ENCODE results near the gene GSDMA.

Gene GSDMA

GRCh38 chr17:40015005-40015997, 52.5 kb downstream of the GSDMA start, which contains the start of gene CSF3:
Gene CSF3 (plus strand): TSS chr17:40015440. CDS start chr17:40015475, 35 bp downstream.
- Histone ChIP-seq H2AK5ac (ENCODE audit: low read length) (no peak within 1 kb of the TSS), H3K79me1 (ENCODE audit: low read length) (no peaks in the 10 kb centered on the region), H3K4me2 (ENCODE audit: low read length) (no peak within 1 kb of the TSS), H3K36me3 (ENCODE audit: control insufficient read depth in 1 of 2, insufficient read depth in 2 of 2, low read length in 2 of 2) (peaks cover 16 to 18% of the 10 kb centered on the region in 2 experiments), H3K23ac (ENCODE audit: low read length) (no peak within 1 kb of the TSS), H3K4ac (ENCODE audit: low read depth, low read length) (no peak within 1 kb of the TSS), H2BK12ac (ENCODE audit: low read length) (no peak within 1 kb of the TSS), H4K12ac (ENCODE audit: low read depth, low read length) (no peak within 1 kb of the TSS), H3K4me3 (ENCODE audit: low read depth, low read length) (no peak within 1 kb of the TSS), H3K4me1 (ENCODE audit: control insufficient read depth in 1 of 2, insufficient read depth in 2 of 2, low read length in 2 of 2) (no peaks in the 10 kb centered on the region), H3K9me3 (ENCODE audit: insufficient read depth, low read depth, low read length) (no peaks in the 10 kb centered on the region), H3K14ac (ENCODE audit: low read length) (no peak within 1 kb of the TSS), H4K91ac (ENCODE audit: low read depth, low read length) (no peak within 1 kb of the TSS), H4K8ac (ENCODE audit: low read depth, low read length) (no peak within 1 kb of the TSS), H3K18ac (ENCODE audit: low read length) (no peak within 1 kb of the TSS), H3K79me2 (ENCODE audit: control insufficient read depth, insufficient read depth, low read length, poor library complexity) (no peaks in the 10 kb centered on the region), H3K9ac (ENCODE audit: low read length) (no peak within 1 kb of the TSS), H3K27me3 (ENCODE audit: insufficient read depth, low read length) (no peaks in the 10 kb centered on the region), H2BK120ac (ENCODE audit: insufficient read depth, low read length, poor library complexity) (no peak within 1 kb of the TSS), H2BK5ac (ENCODE audit: low read depth, low read length, poor library complexity) (no peak within 1 kb of the TSS), H3K27ac (ENCODE audit: low read depth, low read length) (no peak within 1 kb of the TSS), H2AFZ (ENCODE audit: insufficient read depth, low read length, poor library complexity) (no peak within 1 kb of the TSS)
- no peak for DNase-seq
- no CpG with 5 or more reads among the region's 20 CpGs for WGBS (ENCODE audit: extremely low coverage, insufficient coverage, insufficient read length)

GRCh38 chr17:40015998-40016985, 53.5 kb downstream of the GSDMA start:
- H2AK5ac ChIP-seq (ENCODE audit: low read length), result no peak overlapping the region
- no peak overlapping the region for H2BK120ac ChIP-seq (ENCODE audit: insufficient read depth, low read length, poor library complexity)
- no peak overlapping the region for H2BK12ac ChIP-seq (ENCODE audit: low read length)
- H3K79me2 ChIP-seq (ENCODE audit: control insufficient read depth, insufficient read depth, low read length, poor library complexity), result no peaks in the 10 kb centered on the region
- H3K23ac ChIP-seq (ENCODE audit: low read length), result no peak overlapping the region
- H3K27me3 ChIP-seq (ENCODE audit: insufficient read depth, low read length), result no peaks in the 10 kb centered on the region
- no peak overlapping the region for H4K91ac ChIP-seq (ENCODE audit: low read depth, low read length)
- H2AFZ ChIP-seq (ENCODE audit: insufficient read depth, low read length, poor library complexity), result no peak overlapping the region
- H3K4me1 ChIP-seq (ENCODE audit: control insufficient read depth in 1 of 2, insufficient read depth in 2 of 2, low read length in 2 of 2), result no peaks in the 10 kb centered on the region
- H4K12ac ChIP-seq (ENCODE audit: low read depth, low read length), result no peak overlapping the region
- no peak overlapping the region for H3K9ac ChIP-seq (ENCODE audit: low read length)
- no CpG with 5 or more reads among the region's 26 CpGs for WGBS (ENCODE audit: extremely low coverage, insufficient coverage, insufficient read length)
- H3K4ac ChIP-seq (ENCODE audit: low read depth, low read length), result no peak overlapping the region
- H3K18ac ChIP-seq (ENCODE audit: low read length), result no peak overlapping the region
- H3K27ac ChIP-seq (ENCODE audit: low read depth, low read length), result no peak overlapping the region
- no peaks in the 10 kb centered on the region for H3K9me3 ChIP-seq (ENCODE audit: insufficient read depth, low read depth, low read length)
- no peak for DNase-seq
- H4K8ac ChIP-seq (ENCODE audit: low read depth, low read length), result no peak overlapping the region
- no peaks in the 10 kb centered on the region for H3K79me1 ChIP-seq (ENCODE audit: low read length)
- H3K36me3 ChIP-seq (ENCODE audit: control insufficient read depth in 1 of 2, insufficient read depth in 2 of 2, low read length in 2 of 2), result peaks cover 20 to 21% of the 10 kb centered on the region in 2 experiments
- no peak overlapping the region for H3K4me3 ChIP-seq (ENCODE audit: low read depth, low read length)
- H3K14ac ChIP-seq (ENCODE audit: low read length), result no peak overlapping the region
- H2BK5ac ChIP-seq (ENCODE audit: low read depth, low read length, poor library complexity), result no peak overlapping the region
- H3K4me2 ChIP-seq (ENCODE audit: low read length), result no peak overlapping the region

- H3K9ac ChIP-seq (ENCODE audit: low read length), result no peak overlapping the region
- no peak overlapping the region for H3K4me3 ChIP-seq (ENCODE audit: low read depth, low read length)
- no peak overlapping the region for H2BK12ac ChIP-seq (ENCODE audit: low read length)
- H3K9me3 ChIP-seq (ENCODE audit: insufficient read depth, low read depth, low read length), result no peaks in the 10 kb centered on the region
- no peak overlapping the region for H4K8ac ChIP-seq (ENCODE audit: low read depth, low read length)
- H2BK120ac ChIP-seq (ENCODE audit: insufficient read depth, low read length, poor library complexity), result no peak overlapping the region
- H3K4me1 ChIP-seq (ENCODE audit: control insufficient read depth in 1 of 2, insufficient read depth in 2 of 2, low read length in 2 of 2), result no peaks in the 10 kb centered on the region
- H4K12ac ChIP-seq (ENCODE audit: low read depth, low read length), result no peak overlapping the region
- DNase-seq, result no peak
- H2AK5ac ChIP-seq (ENCODE audit: low read length), result no peak overlapping the region
- no peak overlapping the region for H4K91ac ChIP-seq (ENCODE audit: low read depth, low read length)
- H3K79me2 ChIP-seq (ENCODE audit: control insufficient read depth, insufficient read depth, low read length, poor library complexity), result no peaks in the 10 kb centered on the region
- no peak overlapping the region for H2BK5ac ChIP-seq (ENCODE audit: low read depth, low read length, poor library complexity)
- H3K79me1 ChIP-seq (ENCODE audit: low read length), result no peaks in the 10 kb centered on the region
- peak overlapping the region; percentile 3 for H2AFZ ChIP-seq (ENCODE audit: insufficient read depth, low read length, poor library complexity)
- H3K18ac ChIP-seq (ENCODE audit: low read length), result no peak overlapping the region
- no peak overlapping the region for H3K4me2 ChIP-seq (ENCODE audit: low read length)
- no CpG with 5 or more reads among the region's 15 CpGs for WGBS (ENCODE audit: extremely low coverage, insufficient coverage, insufficient read length)
- peaks cover 33% of the 10 kb centered on the region in 2 experiments for H3K36me3 ChIP-seq (ENCODE audit: control insufficient read depth in 1 of 2, insufficient read depth in 2 of 2, low read length in 2 of 2)
- no peak overlapping the region for H3K23ac ChIP-seq (ENCODE audit: low read length)
- H3K27ac ChIP-seq (ENCODE audit: low read depth, low read length), result no peak overlapping the region
- no peak overlapping the region for H3K14ac ChIP-seq (ENCODE audit: low read length)
- H3K4ac ChIP-seq (ENCODE audit: low read depth, low read length), result no peak overlapping the region
- no peaks in the 10 kb centered on the region for H3K27me3 ChIP-seq (ENCODE audit: insufficient read depth, low read length)
Observed at GRCh38 chr17:40017422-40018080, 54.7 kb downstream of the GSDMA start.

All from trophoblast cell (in vitro differentiated cells and primary cell).